HG03060 (cell line): ENCODE data around the gene SLC47A2.
"Not testable (repeated sequence)": the region's sequence is repeated elsewhere in the genome, so short reads cannot be mapped to it uniquely, and the experiment has no call there.

Experiments
- ATAC-seq: cut with Tn5 transposase; IDR thresholded peaks from one replicate; pipeline ENCODE4 v1.9.1; 2021; ENCODE audit warnings: low read depth, moderate number of reproducible peaks; ENCODE audit not compliant: unreplicated experiment

Gene SLC47A2

DNA sequence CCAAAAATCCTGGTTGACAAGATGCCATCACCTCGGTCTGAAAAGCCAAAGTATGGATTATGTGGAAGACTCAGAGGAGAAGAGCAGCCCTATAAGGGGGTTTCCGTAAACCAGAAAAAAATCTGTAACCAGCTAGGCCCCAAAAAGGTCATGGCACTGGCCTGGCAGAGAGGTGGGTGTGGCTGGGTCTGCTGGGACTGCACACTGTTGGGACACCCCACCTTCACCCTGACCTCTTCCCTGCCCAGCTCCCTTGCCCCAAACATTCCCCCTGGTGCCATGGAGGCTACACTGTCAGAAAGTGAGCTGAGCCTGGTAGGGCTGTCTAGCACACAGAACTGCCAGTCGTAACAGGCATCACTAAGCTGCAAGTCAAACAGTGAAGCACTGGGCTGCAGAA, 6.5 kb downstream of the SLC47A2 start:
- no peak for ATAC-seq

DNA sequence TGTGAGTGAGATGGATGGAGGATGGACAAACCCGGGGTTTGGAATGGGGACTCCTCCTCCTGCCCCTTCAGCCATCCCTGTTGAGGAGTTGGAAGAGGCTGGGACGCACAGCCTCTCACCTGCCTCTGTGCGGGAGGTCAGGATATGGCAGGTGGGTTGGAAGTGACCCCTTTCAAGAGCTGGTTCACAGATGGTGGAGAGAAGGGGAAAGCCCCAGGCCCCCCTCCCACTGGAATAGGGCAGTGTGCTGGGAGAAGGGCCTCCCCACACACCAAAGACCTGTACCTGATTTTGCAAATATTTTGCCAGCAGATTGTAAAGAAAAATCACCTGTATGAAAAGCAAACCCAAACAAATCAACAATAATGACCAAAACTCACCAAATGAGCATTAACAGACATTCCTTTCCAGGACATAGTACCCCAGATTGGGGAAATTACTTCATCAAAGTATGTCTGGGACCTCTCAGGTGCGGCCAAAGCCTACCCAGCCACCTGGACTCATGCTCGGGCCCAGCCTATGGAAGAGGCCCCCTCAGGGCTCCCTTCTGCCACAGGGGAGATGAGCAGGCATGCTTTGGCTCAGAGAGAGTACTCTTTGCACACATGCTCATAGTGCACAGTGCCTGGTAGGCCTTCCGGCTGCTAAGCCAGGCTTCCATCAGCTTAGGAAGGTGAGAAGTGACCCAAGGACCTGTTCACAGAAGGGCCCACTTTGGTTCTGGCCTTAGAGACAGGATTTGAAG, 7.8 kb downstream of the SLC47A2 start:
- ATAC-seq: no peak

DNA sequence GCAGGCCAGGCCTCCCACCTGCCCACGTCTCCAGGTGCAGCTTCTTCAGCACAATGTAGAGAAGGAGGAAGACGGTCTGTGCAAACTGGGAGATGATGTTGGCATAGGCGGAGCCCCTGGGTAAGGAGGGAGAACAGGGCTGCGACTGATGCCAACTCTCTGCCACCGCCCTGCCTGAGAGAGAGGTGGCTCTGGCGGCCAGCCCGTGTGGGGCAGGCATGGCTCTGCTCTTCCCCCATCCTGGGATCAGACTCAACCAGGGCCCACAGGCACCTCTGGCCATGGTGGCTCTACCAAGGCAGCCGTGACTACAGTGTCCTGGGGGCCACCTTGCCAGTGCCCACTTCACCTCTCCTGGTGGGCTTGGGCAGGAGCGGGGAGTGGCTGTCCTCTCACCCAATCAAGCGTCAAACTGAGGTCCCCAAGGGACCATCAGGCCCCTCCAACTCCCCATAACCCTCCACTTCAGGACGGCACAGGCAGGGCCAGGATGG, 8.6 kb downstream of the SLC47A2 start:
- no peak for ATAC-seq

DNA sequence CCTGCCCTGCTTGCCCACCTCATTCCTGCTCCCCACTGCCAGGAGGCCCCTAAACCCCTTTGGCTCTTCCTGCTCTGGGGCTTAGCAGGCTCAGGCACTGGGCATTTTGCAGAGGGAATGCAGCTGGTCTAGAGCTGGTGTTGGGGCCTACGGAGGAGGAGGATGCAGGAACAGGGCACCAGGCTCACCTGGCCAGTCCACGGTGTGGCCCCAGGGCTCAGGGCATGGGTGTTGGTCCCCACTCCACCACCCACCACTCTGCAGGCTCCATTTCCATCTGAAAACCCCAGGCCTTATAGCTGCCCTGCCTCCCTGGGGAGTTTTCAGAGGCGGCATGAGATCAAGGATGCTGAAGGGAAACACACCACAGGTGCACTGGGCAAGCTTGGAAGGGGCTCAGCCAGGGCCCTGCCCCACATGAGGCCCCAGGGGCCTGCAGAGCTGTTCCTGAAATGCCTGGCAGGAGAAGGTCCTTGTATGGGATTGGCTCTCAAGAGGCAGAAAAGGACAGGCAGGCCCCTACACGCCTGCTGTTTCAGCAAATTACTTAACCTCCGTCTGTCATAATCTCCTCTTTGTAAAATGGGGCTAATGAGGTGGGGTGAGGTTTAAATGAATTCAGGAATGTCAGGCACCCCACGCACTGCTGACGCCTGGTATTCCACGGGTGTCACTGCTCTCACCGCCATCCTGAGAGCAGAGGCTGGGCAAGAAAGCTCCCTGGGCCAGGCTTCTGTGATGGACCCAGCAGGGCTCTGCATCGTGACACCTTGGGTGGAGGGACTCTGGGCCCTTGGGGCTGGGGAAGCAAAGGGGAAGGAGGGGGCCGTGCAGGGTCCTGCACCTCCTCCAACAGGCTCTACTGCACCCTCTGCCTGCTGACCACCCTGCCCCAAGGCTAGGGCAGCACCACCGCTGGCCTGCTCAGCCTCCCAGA, 9.3 kb downstream of the SLC47A2 start:
- no peak for ATAC-seq

DNA sequence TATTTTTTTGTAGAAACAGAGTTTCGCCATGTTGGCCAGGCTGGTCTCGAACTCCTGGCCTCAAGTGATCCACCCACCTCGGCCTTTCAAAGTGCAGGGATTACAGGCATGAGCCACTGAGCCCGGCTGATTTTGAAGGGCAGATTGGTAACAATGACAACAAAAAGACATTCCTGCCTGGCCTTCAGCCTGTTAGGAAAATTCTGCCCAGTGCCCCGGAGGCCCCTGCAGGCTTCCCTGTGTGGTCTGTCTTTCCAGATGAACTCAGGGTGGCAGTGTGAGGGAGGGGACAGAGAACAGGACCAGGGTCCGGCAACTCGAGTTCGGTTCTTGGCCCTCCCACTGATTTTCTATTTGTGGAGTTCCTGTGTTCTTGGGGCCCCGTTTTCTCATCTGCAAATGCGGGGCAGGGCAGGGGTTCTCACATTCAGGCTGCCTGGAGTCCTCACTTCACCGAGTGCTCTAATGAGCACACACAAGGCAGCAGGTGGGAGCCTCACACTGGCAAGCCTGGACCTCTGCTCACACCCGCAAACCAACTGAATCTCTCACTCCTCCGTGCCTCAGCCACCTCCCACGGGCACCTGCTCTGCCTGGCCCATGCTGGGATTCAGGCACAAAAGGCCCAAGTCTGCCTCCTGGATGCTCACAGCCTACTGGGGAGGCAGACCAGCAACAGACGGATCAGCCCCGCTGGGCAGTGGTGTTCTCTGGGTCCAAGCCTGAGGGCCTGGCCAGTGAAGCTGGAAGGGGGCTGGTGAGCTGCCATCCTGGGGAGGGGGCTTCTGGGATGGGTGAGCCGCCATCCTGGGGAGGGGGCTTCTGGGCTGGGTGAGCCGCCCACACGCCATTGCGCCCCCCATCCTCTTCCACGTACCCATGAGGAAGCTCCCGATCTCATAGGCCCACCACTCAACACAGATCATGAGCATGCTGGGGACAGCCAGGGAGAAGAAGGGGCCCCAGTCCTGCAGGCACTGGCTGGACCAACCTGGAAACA, 10.3 kb downstream of the SLC47A2 start:
- ATAC-seq: no peak

DNA sequence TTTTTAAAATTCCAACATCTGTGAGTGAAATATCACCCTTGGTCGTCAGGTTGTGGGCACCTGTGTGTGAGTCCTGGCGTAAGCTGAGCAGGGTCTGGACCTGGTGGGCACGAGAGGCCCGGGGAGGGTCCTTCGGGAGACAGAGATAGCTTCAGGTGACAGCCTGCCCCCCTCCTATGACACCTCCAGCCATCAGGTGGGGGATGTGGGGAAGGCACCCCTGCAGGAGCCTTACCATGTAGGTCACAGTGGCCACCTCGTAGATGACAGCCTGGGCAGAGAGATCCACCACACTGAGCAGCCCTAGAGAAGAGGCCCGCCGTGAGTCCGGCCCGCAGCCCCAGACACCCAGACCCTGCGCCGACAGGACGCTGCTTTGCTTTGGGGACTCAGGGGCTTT, 11.2 kb downstream of the SLC47A2 start:
- ATAC-seq: no peak

DNA sequence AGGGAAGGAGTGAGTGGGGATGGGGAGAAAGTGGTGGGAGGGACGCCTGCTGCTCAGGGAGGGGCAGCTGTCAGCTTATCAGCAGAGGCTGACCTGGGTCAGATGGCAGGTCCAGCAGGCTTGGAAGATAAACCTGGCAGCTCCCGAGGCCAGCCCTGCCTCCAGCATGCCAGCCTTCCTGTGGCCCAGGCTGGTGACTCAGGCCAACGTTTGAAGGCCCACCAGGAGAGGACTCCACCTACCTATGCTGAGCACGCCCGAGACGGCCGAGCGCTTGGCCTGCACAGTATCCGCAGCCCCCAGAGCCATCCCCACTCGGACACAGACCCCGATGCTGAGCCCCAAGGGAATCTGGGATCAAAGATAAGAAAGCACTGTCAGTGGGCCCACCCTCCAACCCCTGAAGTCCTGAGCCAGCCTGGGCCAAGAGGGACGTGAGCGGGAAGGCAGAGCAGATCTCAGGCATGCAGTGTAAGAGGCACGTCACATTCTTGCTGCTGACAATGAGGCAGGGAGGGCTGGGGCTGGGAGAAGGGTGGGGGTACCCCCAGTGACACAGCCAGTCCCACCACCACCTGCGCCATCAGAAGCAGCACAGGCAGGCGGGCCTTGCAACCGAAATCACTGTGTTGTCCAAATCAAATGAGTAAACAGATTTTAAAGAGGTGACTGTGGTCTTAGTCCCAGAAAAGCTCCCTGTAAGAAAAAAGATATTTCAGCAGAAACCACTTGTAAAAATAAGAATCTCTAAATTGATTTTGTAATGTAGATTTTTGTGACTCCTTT, 12.4 kb downstream of the SLC47A2 start:
- ATAC-seq: no peak

DNA sequence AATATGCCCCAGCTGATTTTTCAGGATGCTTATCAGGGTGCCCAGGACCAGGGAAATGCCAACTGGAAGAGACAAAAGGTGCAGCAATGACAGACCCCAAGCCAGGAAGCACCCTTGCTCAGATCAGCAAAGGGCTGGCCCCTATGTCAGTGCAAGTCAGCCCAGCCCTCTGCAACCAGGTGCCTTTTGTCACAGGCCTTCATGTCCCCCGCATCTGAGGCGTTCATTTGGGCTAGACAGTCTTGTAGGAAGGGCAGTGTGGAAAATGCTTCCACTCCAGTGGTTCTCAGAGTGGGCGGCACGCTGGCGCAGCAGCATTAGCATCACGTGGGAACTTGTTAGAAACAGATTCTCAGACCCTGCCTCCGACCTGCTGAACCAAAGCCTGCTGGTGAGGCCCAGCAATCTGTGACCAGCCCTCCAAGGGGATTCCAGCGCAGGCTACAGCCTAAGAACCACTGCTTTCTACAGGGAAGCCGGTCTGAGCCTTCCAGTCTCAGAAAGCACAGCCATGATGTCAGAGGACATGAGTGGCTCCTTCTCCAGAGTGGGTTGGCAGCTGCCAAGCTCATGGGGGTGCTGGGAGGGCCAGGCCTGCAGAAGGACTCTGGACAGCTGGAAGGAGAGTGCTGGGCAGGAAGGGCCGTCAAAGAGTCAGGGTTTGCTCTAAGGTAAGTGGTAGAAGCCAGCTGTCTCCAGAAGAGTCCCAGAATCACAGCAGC, 13.1 kb downstream of the SLC47A2 start:
- no peak for ATAC-seq

DNA sequence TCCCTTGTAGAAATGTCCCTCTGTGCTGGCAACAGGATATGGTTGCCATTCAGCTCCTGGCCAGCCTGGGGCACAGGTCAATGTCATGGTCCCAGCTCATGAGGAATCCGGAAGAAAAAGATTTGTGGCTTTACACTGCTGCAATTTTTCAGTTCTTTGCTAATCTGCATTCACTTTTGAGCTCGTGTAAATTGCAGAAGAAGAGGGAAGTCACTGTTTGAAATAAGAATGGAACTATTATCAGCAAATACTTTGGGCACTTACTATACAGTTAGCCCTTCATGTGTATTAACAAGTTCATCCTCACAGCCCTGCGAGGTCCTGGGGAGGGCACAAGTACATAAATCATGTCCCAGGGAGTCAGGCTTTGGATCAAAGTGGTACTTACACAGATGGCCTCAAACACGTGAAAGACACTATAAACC, 14.2 kb downstream of the SLC47A2 start:
- ATAC-seq: no peak

DNA sequence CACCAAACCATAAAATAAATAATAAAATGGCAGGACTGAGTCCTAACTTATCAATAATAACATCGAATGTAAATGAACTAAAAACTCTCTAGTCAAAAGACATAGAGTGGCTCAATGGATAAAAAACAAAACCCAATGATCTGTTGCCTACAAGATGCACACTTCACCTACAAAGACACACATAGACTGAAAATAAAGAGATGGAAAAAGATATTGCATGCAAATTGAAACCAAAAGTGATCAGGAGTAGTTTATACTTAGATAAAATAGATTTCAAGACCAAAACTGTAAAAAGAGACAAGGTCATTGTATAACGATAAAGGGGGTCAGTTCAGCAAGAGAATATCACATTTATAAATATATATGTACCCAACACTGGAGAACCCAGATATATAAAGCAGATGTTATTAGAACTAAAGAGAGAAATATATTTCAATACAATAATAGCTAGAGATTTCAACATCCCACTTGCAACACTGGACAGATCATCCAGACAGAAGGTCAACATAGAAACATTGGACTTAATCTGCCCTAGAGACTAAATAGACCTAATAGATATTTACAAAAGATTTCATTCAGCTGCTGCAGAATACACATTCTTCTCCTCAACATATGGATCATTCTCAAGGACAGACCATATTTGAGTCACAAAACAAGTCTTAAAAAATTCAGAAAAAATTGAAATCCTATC, 29.8 kb downstream of the SLC47A2 start:
- ATAC-seq: no peak

DNA sequence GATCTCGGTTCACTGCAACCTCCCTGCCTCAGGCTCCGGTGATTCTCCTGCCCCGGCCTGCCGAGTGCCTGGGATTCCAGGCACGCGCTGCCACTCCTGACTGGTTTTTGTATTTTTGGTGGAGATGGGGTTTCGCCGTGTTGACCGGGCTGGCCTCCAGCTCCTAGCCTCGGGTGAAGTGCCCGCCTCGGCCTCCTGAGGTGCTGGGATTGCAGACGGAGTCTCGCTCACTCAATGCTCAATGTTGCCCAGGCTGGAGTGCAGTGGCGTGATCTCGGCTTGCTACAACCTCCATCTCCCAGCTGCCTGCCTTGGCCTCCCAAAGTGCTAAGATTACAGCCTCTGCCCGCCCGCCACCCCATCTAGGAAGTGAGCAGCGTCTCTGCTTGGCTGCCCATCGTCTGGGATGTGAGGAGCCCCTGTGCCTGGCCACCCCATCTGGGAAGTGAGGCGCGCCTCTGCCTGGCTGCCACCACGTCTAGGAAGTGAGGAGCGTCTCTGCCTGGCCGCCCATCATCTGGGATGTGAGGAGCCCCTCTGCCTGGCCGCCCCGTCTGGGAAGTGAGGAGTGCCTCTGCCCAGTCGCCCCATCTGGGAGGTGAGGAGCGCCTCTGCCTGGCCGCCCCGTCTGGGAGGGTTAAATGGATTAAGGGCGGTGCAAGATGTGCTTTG, 31.3 kb downstream of the SLC47A2 start:
- ATAC-seq: not testable (repeated sequence)

DNA sequence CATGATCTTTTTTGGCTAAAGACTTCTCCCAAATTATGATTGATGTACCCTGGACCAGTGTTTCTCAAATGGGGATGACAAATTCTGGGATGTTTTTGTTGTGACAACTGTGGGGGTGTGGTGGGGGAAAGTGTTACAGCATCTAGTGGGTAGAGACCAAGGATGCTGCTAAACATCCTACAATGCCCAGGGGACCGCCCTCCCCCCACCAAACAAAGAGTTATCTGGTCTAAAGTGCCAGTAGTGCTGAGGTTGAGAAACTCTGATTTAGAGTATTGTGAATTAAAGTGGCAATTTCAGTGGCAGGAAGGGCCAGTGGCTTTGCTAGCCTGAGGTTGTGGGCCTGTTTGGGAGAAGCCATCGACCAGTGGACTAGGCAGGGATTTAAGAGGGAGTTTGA, 33.3 kb downstream of the SLC47A2 start:
- ATAC-seq: no peak

DNA sequence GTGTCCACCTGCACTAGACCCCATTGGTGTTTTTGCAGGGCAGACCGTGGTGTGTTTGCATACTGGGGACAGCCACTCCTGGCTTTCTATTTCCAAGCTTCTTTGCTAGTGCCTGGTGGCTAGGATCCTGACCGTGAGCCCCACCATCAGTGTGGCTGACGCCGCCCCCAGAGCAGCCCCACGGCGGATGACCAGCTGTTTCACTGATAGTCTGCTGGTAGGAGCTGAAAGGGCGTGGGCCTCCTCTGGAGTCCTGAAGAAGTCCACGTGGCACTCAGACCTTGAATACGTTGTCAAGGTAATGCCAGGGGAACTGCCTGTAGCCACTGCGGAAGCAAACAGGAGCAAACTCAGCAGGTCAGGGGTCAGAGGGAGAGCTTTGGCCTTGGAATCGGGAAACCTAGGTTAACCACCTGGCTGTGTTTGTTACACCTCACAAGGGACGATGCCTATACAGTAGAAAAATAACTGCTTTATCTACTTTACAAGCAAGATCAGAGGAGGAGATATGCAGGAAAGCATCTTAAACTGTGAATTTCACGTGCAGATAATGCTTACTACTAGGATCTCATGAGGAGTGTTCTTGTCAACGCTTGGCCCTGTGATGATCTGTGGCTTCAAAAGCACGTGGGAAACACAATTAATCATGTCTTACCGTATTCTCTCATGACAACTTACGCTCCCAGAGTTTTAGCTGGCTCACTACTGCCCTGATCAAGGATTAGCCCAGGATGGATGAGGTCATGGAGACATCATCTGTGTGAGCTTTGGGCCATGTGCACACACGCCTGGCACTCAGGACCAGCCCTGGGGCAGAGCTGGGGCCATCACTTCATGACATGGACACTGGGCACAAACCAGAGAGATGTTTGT, 37.6 kb downstream of the SLC47A2 start:
- no peak for ATAC-seq

DNA sequence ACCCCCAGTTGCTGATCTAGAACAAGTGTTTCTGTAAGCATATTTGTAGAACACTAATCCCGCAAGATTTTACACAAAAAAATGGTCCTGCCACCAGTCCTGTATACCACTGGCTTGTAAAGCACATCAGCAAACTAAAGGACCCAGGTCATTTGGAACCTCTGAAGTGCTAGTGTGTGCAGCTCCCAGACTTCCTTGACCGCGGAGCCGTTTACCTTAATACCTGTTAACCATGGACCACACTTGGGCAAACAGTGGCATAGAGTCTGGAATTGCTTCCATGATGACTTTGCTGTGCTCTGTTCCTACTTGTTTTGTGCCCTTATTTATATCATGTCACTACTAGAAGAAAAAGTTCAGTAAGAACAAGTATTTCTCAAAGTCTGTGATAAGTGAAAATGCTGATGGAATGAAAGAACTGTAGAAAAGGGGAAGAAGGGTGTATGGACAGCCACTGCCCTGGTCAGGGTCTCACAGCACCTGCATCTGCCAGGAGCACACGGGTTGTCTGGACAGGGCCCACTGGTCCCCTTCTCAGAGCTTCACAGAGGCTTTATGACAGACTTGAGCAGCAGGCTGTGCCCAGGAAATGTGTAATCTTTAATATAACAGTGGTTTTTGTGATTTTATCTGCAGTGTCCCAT, 38.5 kb downstream of the SLC47A2 start:
- no peak for ATAC-seq

DNA sequence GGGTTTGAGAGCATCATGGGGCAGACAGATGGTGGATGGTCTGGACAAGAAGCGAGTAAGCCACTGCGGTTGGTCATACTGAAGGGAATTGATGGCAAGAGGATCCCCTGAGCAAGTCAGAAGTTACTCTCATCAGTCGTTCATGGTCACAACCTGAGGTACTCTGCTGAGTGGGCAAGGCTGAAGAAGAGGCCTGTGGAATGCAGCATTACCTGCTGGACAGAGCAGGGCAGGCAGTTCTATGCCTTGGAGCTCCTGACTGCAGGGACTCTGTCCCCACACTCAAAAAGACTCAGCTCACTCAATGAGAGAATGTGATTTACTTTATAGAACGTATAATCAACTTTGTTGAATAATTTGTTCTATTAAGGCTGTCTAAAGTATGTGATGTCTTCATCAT, 39.5 kb downstream of the SLC47A2 start:
- no peak for ATAC-seq

DNA sequence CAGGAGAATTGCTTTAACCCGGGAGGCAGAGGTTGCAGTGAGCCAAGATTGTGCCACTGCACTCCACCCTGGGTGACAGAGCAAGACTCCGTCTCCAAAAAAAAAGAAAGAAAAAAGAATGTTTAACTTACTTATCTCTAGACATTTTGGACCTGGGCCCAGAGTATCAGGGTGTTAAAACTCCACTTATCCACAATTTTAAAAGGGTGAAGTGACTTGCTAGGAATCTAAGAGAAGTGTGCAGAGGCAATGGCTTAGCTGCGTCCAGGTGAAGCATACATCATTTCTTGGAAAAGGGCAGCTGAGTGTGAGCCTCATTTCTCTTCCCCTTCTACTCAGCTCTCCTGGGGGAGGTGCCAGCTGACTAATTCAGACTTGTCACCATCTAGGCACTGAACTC, 42.8 kb downstream of the SLC47A2 start:
- ATAC-seq: no peak
